Endometrium (tissue), 2 donors: ENCODE data around the gene SIGLEC5.

Experiments used
- FAIRE-seq: peaks from 2 replicates; lab custom pipeline; 2012; peaks lifted over from hg19 to GRCh38; lab: Jason Lieb, UNC
- donor health status: control.
- donor health status: control.

The SIGLEC5 gene

GRCh38 chr19:51587264-51588191, 42.7 kb downstream of the SIGLEC5 start:
- FAIRE-seq = no peak

- FAIRE-seq = no peak
Measured at GRCh38 chr19:51586799-51587198, 43.4 kb downstream of the SIGLEC5 start.

- FAIRE-seq = no peak
Measured at GRCh38 chr19:51586103-51586728, 44.0 kb downstream of the SIGLEC5 start.

- FAIRE-seq = no peak
Measured at GRCh38 chr19:51576850-51577249, 53.4 kb downstream of the SIGLEC5 start.

GRCh38 chr19:51573331-51573730, 56.9 kb downstream of the SIGLEC5 start:
- FAIRE-seq = no peak

- FAIRE-seq = no peak
Measured at GRCh38 chr19:51572908-51573307, 57.3 kb downstream of the SIGLEC5 start.

- FAIRE-seq = no peak
Measured at GRCh38 chr19:51572410-51572809, 57.8 kb downstream of the SIGLEC5 start.

- FAIRE-seq = no peak
Measured at GRCh38 chr19:51571599-51571998, 58.6 kb downstream of the SIGLEC5 start.

GRCh38 chr19:51570962-51571575, 59.1 kb downstream of the SIGLEC5 start, which contains the start of gene ZNF175:
Gene ZNF175, plus strand, starts transcription at chr19:51571283. Its CDS starts 2,047 bp downstream, at chr19:51573330.
- FAIRE-seq = peak; percentile 99

- no peak for FAIRE-seq
Measured at GRCh38 chr19:51568456-51568855, 61.7 kb downstream of the SIGLEC5 start.

- FAIRE-seq = no peak
Measured at GRCh38 chr19:51567583-51567982, 62.6 kb downstream of the SIGLEC5 start.

- no peak for FAIRE-seq
Measured at GRCh38 chr19:51566489-51567100, 63.6 kb downstream of the SIGLEC5 start.

GRCh38 chr19:51565583-51565982, 64.6 kb downstream of the SIGLEC5 start:
- no peak for FAIRE-seq

GRCh38 chr19:51564791-51565190, 65.4 kb downstream of the SIGLEC5 start:
- FAIRE-seq = no peak
